GM21529 (cell line): ENCODE results near the gene TARS2.

Experiments used
- ATAC-seq: cut with Tn5 transposase; IDR thresholded peaks from one replicate; pipeline ENCODE4 v1.9.1; 2021; ENCODE audit not compliant: unreplicated experiment

The TARS2 gene

DNA sequence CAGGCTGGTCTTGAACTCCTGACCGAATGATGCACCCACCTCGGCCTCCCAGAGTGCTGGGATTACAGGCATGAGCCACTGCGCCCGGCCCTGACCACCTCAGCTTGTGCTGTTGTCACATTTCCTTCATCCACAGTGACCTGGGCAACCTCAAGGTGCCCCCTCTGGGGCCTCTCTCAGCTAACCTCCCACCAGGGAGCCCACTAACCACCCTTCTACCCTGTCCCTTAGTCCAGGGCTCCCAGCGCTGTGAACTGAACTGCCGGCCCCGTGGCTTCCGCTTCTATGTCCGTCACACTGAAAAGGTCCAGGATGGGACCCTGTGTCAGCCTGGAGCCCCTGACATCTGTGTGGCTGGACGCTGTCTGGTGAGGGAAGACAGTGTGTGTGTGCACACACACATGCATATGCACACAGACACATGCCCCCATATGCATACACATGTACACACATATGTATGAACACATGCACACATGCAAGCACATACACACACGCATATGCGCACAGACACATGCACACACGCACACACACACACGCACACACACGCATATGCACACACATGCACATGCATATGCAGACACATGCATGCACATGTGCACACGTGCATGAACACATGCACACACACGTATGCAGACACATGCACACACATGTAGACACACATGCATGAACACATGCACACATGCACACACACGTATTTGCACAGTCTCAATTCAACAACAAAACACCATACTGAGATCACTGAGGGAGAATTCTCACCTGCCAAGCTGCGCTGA, 68.2 kb downstream of the TARS2 start:
- ATAC-seq, result no peak

GRCh38 chr1:150555971-150556865, 69.0 kb downstream of the TARS2 start:
- ATAC-seq, result no peak

- ATAC-seq, result no peak
These were observed 69.9 kb downstream of the TARS2 start for GRCh38 chr1:150557065-150557600.
